A673 (cell line): ENCODE measurements around the gene FCRL6.

Source experiments
- CTCF ChIP-seq: fragments of 300-800, 200-600 bp; sonication (generic); conservative IDR thresholded peaks from 2 replicates; pipeline ENCODE4 v1.5.1; 2017; ENCODE audit warnings: low read depth, mild to moderate bottlenecking, antibody characterized with exemption, low read length, moderate library complexity, mixed read lengths
- EZH2 ChIP-seq: fragments of 200-600 bp; sonication (generic); IDR thresholded peaks from 2 replicates; pipeline ENCODE4 v1.6.1; 2017; ENCODE audit warnings: borderline replicate concordance, low read depth, mild to moderate bottlenecking, mixed read lengths, antibody characterized with exemption, low read length; ENCODE audit not compliant: poor library complexity, severe bottlenecking

DNA sequence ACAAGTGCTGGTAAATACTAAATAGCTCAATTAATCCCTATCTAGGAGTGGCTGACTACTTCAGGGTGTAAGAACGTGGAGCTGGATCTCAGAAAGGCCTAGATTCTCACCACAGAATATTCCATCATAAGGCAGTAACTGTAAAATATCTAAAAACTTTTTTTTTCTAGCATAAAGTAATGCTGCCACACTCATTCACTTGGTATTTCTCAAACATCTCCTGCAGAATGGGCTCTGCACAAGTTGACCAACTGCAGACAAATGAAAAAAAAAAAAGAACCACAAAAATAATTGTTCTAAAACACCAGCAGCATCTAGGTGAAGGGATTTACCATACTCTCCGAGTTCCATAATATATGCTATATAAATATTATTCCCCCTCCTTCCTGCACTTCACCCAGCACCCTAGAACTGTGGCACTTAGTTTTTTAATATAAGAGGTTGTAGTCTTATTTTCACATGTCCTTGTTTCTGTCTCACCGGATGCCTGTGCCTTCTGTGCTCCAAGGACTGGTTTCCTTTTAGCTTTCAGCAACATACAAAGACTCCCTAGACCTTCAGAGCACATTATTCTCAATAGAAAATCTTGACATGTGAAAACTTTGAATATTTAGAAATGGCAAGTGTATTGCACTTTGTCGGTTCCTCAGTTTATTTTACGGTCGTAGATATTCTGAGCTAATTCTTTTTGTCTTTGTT lies 51.4 kb downstream of the FCRL6 start:
- no peak for TF ChIP-seq EZH2
- no peak for TF ChIP-seq CTCF
